Measurements from ENCODE around the gene LARP1.

The LARP1 gene

DNA sequence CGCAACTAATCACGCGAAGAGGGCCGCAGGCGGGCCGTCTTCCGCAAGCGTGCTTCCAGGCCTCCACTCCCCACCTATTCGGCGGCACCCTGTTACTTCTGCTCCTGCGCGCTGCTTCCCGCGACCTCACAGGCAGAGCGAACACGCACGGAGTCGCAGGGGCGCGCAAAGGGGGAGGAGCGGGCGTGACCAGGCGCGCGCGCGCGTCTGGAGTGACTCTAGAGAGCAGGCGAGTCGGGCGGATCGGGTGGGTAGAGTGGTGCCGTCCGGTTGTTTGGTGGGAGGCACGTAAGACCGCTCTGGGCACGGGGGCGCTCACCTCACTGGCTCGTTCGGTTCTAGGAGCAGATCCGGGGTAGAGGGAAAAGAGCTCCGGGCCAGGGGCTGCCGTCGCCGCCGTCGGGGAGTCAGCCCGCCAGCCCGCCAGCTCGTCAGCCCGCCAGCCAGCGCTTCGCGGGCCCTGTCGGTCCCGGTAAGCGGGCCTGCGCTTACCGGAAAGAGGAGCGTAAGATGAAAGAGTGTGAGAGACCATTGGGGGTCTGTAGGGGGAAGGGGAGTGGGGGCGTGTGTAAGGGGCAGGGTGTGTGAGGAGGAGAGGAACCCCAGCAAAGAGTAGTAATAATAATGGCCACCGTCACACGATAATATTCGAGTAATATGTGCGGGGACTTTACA is 103.3 kb downstream of the LARP1 start, which contains the start of gene CNOT8:
TSS of gene CNOT8 (plus strand) at position 331 of the 675 bp plus-strand sequence. CDS start 4,652 bp downstream, outside the sequence.
- DNase-seq (ENCODE audit: low read depth), result peak; percentile 97

DNA sequence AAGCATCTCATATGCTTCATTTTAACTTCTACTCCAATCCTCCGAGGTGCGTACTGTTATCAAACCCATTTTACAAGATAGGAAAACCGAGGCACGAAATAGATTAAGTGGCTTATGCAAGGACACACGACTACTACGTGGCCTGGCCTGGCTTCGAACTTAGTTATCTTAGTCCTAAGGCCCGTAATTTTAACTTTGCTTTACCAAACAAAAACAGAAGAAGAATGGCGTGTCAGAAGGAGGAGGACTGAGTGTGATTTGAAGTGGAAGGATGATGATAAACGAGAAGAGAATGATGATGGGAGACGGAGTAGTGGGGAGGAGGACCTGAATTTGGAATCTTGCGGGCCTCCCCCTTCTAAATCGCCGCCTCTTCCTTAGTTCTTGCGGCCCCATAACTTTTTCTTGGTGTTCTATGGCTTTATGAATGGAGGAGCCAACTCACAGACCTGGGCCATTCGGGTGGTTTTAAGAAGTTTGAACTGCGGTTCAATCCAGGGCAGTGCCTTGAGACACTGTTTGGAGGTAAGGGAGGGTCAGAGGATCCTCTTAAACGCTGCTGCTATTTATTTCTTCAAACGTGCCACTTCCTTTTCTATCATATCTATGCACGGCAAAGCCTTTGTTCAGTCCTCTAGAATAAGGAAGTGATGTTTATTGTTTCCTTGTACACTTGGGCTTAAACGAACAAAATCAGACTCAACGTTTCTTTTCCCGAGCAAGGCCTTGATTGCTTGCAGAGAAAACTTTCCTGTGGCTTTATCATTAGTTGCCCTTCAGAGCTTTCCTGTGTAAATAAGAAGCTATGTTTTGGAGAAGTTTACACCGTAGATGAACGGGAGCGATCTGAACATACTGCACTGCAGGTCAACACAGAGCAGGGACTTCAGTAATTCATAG is 104.0 kb downstream of the LARP1 start:
- DNase-seq (ENCODE audit: low read depth), result no peak

DNA sequence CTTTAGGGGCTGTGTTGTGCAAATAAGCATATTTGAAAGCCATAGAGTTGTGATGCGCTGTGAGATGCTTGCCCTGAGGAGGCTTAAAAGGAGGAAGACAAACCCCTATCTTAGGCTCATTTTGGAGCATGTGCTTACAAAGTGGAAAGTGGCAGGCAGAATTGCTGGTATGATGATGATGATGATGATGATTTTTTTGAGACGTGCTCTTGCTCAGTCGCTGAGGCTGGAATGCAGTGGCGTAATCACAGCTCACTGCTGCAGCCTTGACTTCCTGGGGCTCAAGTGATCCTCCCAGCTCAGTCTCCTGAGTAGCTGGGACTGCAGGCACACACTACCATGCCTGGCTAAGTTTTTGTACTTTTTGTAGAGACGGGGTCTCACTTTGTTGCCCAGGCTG is 104.9 kb downstream of the LARP1 start:
- DNase-seq (ENCODE audit: low read depth), result no peak

DNA sequence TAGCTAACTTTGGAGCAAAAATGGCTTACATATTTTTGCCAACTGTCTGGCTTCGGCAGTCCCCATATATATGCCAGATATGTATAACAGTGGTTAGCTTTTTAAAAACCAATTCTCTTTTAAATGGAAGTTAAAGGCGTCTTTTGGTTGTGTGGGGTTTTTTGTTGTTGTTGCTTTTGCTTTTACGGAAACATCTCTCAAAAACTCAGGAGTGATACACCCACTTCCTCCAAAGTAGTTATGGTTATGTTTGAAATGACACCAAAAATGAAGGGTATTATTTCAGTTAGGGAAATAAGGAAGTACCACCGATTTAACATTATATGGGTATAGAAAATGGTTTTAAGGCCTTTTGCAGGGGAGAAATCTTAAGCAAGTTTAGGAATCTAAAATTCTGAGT is 105.6 kb downstream of the LARP1 start:
- DNase-seq (ENCODE audit: low read depth), result no peak

DNA sequence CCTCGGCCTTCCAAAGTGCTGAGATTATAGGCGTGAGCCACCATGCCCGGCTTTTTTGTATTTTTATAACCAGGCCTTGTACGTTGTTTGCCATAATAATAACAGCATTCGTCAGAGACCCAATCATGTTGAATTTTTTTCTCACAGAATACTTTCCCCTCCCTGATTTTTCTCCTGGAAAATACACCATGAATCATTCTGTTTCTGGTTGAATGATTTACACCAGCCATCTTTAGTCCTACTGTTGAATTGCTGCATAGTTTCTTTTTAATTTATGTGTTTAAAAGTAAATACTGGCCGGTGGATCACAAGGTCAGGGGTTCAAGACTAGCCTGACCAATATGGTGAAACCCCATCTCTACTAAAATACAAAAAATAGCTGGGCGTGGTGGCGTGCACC is 106.8 kb downstream of the LARP1 start:
- no peak for DNase-seq (ENCODE audit: low read depth)

DNA sequence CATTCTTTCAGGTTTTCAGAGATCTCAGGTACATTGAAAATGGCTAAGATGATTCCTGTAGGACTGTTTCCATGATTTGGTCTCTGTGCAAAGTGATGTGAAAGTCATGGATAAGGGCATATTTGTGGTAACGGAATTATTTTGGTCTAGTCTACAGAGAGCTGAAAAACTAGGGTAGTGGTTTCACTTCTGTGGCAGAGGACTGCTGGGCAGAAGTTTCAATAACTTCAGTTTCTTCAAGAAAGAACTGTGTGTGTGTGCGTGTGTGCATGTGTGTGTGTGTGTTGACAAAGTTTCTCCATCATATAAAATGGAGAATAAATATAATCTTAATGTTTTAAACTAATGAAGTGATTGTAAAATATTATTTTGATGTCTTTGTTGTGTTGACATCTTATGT is 107.6 kb downstream of the LARP1 start:
- no peak for DNase-seq (ENCODE audit: low read depth)

DNA sequence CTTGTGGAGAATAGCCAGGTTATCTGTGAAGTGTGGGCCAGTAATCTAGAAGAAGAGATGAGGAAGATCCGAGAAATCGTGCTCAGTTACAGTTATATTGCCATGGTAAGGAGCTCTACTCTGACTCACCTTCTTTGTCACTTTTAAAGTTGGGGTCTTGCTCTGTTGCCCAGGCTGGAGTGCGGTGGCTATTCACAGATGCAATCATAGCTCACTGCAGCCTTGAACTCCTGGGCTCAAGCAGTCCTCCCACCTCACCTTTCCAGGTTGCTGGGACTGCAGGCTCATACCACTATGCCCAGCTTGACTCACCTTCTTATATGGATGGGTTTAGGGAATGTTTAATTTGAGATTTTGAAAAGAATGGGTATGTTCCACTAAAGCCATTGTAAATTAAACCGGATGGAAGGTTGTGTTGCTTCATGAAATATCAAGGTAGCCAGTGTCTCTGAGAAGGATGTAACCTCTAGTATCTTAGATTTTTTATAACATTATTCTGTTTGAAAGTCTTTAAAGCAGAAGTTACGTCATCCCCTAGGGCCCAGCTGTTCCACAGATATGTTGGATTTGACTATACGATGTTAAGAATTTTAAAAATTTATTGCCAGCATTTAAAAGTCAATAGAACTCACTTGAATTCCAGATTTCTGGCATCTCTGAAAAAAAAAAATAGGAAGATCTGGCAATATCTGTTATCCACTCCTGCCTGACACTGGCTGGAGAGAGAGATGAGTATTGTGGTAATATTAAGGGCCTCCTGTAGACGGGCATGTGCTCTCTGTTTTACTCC is 108.3 kb downstream of the LARP1 start:
- no peak for DNase-seq (ENCODE audit: low read depth)

DNA sequence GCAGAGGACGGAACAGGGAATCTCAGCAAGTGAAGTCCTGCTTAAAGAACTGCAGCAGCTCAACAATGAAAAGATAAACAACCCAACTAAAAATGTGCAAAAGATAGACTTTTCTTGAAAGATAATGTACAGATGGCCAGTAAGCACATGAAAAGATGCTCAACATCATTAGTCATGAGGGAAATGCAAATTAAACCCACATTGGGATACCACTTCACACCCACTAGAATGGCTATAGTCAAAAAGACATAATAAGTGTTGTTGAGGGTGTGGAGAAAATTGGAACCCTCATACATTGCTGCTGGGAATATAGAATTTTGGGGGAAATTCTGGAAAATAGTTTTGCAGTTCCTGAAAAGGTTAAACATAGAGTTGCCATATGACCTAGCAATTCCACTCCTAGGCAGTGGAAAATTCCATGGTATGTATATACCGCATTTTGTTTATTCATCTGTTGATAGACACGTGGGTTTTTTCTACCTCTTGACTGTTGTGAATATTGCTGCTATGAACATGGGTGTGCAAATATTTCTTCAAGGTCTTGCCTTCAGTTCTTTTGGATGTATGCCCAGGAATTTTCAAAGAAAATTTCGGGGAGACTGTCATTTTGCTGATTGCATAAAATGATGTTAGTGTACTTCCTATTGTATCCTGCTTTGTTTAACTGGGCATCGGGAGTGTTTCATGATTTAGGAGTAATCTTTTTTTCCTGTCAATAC is 110.4 kb downstream of the LARP1 start:
- DNase-seq (ENCODE audit: low read depth), result no peak

DNA sequence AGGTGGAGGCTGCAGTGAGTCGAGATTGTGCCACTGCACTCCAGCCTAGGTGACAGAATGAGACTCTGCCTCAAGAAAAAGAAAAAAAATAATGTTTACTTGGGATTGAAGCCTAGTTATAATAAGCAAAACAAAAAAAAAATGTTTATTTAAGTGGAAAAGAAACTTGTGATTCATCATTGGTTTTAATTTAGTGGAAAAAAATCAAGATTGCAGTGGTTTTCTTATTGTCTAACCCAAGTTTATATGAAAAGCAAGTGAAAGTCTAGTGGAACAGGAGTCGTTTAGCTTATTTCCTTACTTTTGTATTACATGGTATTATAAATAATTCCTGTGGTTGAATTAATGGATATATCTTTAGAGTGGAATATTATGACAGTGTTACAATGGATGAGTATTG is 111.7 kb downstream of the LARP1 start:
- DNase-seq (ENCODE audit: low read depth), result no peak

Measured in stimulated activated CD8-positive, alpha-beta memory T cell treated with anti-CD3 and anti-CD28 coated beads, Interleukin-15, amount 100 ng/mL, for 1 hour (primary cell).